ENCODE results near the gene ULBP3.
"Not testable (repeated sequence)": the region's sequence is repeated elsewhere in the genome, so short reads cannot be mapped to it uniquely, and the experiment has no call there.

Gene ULBP3

GRCh38 chr6:150076196-150076893 is 7.4 kb upstream of the ULBP3 start:
- DNase-seq (ENCODE audit: low read depth in 1 of 2, low spot score in 1 of 2): no peak

- no peak for DNase-seq (ENCODE audit: low read depth in 1 of 2, low spot score in 1 of 2)
Measured at GRCh38 chr6:150075034-150075421, 6.1 kb upstream of the ULBP3 start.

GRCh38 chr6:150074396-150075033 is 5.6 kb upstream of the ULBP3 start:
- not testable (repeated sequence) for DNase-seq (ENCODE audit: low read depth in 1 of 2, low spot score in 1 of 2)

GRCh38 chr6:150072201-150072600 is 3.3 kb upstream of the ULBP3 start:
- no peak for DNase-seq (ENCODE audit: low read depth in 1 of 2, low spot score in 1 of 2)

- DNase-seq (ENCODE audit: low read depth in 1 of 2, low spot score in 1 of 2): no peak
Measured at GRCh38 chr6:150070236-150070818, 1.4 kb upstream of the ULBP3 start.

GRCh38 chr6:150069706-150070105 is 785 bp upstream of the ULBP3 start:
- DNase-seq (ENCODE audit: low read depth in 1 of 2, low spot score in 1 of 2): no peak

GRCh38 chr6:150068151-150068550 is 770 bp downstream of the ULBP3 start:
- DNase-seq (ENCODE audit: low read depth in 1 of 2, low spot score in 1 of 2): no peak

- no peak for DNase-seq (ENCODE audit: low read depth in 1 of 2, low spot score in 1 of 2)
Measured at GRCh38 chr6:150065083-150065482, 3.8 kb downstream of the ULBP3 start.

GRCh38 chr6:150063640-150064039 is 5.3 kb downstream of the ULBP3 start:
- DNase-seq (ENCODE audit: low read depth in 1 of 2, low spot score in 1 of 2): no peak

- not testable (repeated sequence) for DNase-seq (ENCODE audit: low read depth in 1 of 2, low spot score in 1 of 2)
Measured at GRCh38 chr6:150059973-150060372, 8.9 kb downstream of the ULBP3 start.

GRCh38 chr6:150058986-150059385 is 9.9 kb downstream of the ULBP3 start:
- DNase-seq (ENCODE audit: low read depth in 1 of 2, low spot score in 1 of 2): no peak

GRCh38 chr6:150058231-150058792 is 10.6 kb downstream of the ULBP3 start:
- DNase-seq (ENCODE audit: low read depth in 1 of 2, low spot score in 1 of 2): no peak

- no peak for DNase-seq (ENCODE audit: low read depth in 1 of 2, low spot score in 1 of 2)
Measured at GRCh38 chr6:150057501-150057951, 11.4 kb downstream of the ULBP3 start.

GRCh38 chr6:150056916-150057315 is 12.0 kb downstream of the ULBP3 start:
- DNase-seq (ENCODE audit: low read depth in 1 of 2, low spot score in 1 of 2): no peak

- no peak for DNase-seq (ENCODE audit: low read depth in 1 of 2, low spot score in 1 of 2)
Measured at GRCh38 chr6:150056156-150056555, 12.8 kb downstream of the ULBP3 start.

GRCh38 chr6:150055131-150055530 is 13.8 kb downstream of the ULBP3 start:
- no peak for DNase-seq (ENCODE audit: low read depth in 1 of 2, low spot score in 1 of 2)

- DNase-seq (ENCODE audit: low read depth in 1 of 2, low spot score in 1 of 2): no peak
Measured at GRCh38 chr6:150053450-150053849, 15.5 kb downstream of the ULBP3 start.

GRCh38 chr6:150050846-150051245 is 18.1 kb downstream of the ULBP3 start:
- DNase-seq (ENCODE audit: low read depth in 1 of 2, low spot score in 1 of 2): no peak

GRCh38 chr6:150048099-150048498 is 20.8 kb downstream of the ULBP3 start:
- no peak for DNase-seq (ENCODE audit: low read depth in 1 of 2, low spot score in 1 of 2)

GRCh38 chr6:150046943-150047342 is 22.0 kb downstream of the ULBP3 start:
- no peak for DNase-seq (ENCODE audit: low read depth in 1 of 2, low spot score in 1 of 2)

GRCh38 chr6:150044621-150045145 is 24.2 kb downstream of the ULBP3 start:
- no peak for DNase-seq (ENCODE audit: low read depth in 1 of 2, low spot score in 1 of 2)

Measured in activated T-helper 1 cell treated with anti-CD3 and anti-CD28 coated beads, Interleukin-2, amount 50 U/mL, for 16 hours (primary cell).